ENCODE data around the gene DCBLD1.

GRCh38 chr6:117555262-117555849 is 72.9 kb downstream of the DCBLD1 start:
- TF ChIP-seq CTCF (IDR thresholded peaks at IDR 0.05 in 2 of 3, conservative IDR thresholded peaks at IDR 0.05 in 1 of 3; ENCODE audit: borderline replicate concordance in 1 of 3, insufficient read depth in 1 of 3, low read depth in 2 of 3, low read length in 2 of 3), result no peak
- TF ChIP-seq JUND (IDR thresholded peaks at IDR 0.05), result no peak
- TF ChIP-seq ELF1 (IDR thresholded peaks at IDR 0.05; ENCODE audit: borderline replicate concordance, low read depth), result no peak
- no peak for TF ChIP-seq ZNF274 (IDR thresholded peaks at IDR 0.05; ENCODE audit: low read depth, low read length)
- TF ChIP-seq POLR2A (IDR thresholded peaks at IDR 0.05; ENCODE audit: borderline replicate concordance, extremely low read depth, insufficient read depth, insufficient read length), result no peak
- TF ChIP-seq MAX (IDR thresholded peaks at IDR 0.05), result no peak
- TF ChIP-seq YY1 (IDR thresholded peaks at IDR 0.05; ENCODE audit: extremely low read depth, insufficient replicate concordance, low read depth, low read length), result no peak
- TF ChIP-seq EGR1 (IDR thresholded peaks at IDR 0.05; ENCODE audit: low read depth), result no peak
- TF ChIP-seq, protein P1, sequence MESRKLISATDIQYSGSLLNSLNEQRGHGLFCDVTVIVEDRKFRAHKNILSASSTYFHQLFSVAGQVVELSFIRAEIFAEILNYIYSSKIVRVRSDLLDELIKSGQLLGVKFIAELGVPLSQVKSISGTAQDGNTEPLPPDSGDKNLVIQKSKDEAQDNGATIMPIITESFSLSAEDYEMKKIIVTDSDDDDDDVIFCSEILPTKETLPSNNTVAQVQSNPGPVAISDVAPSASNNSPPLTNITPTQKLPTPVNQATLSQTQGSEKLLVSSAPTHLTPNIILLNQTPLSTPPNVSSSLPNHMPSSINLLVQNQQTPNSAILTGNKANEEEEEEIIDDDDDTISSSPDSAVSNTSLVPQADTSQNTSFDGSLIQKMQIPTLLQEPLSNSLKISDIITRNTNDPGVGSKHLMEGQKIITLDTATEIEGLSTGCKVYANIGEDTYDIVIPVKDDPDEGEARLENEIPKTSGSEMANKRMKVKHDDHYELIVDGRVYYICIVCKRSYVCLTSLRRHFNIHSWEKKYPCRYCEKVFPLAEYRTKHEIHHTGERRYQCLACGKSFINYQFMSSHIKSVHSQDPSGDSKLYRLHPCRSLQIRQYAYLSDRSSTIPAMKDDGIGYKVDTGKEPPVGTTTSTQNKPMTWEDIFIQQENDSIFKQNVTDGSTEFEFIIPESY (IDR thresholded peaks at IDR 0.05; ENCODE audit: extremely low read depth, insufficient replicate concordance, low read length), result no peak
- no peak for TF ChIP-seq REST (IDR thresholded peaks at IDR 0.05; ENCODE audit: low read depth)
- TF ChIP-seq POLR2AphosphoS5 (IDR thresholded peaks at IDR 0.05; ENCODE audit: low read depth, low read length), result no peak
- no peak for TF ChIP-seq EZH2phosphoT487 (IDR thresholded peaks at IDR 0.05; ENCODE audit: borderline replicate concordance)
- no peak for TF ChIP-seq TCF7L2 (IDR thresholded peaks at IDR 0.05; ENCODE audit: borderline replicate concordance, extremely low read depth, insufficient read depth, insufficient read length)
